HUES6 (cell line): Measurements from ENCODE around the gene TMEM106C.

Source experiments
- H3K27ac ChIP-seq: 2 replicates; pipeline ENCODE4 v1.7.0; 2013; ENCODE audit warnings: low read depth, mild to moderate bottlenecking, low read length, inconsistent platforms
- H3K27me3 ChIP-seq: 2 replicates; pipeline ENCODE4 v1.6.1; 2013; ENCODE audit warnings: low read length; ENCODE audit not compliant: control insufficient read depth, insufficient read depth
- H3K36me3 ChIP-seq: 2 replicates; pipeline ENCODE4 v1.6.1; 2013; ENCODE audit warnings: low read length; ENCODE audit not compliant: control insufficient read depth, insufficient read depth
- H3K4me1 ChIP-seq: 2 replicates; pipeline ENCODE4 v1.6.1; 2013; ENCODE audit warnings: low read length; ENCODE audit not compliant: control insufficient read depth, insufficient read depth
- H3K4me3 ChIP-seq: 2 replicates; pipeline ENCODE4 v1.5.1; 2013; ENCODE audit warnings: low read depth, low read length
- H3K9ac ChIP-seq: one replicate; pipeline ENCODE4 v1.6.1; 2013; ENCODE audit warnings: mild to moderate bottlenecking, low read length
- H3K9me3 ChIP-seq: 2 replicates; pipeline ENCODE4 v1.6.1; 2013; ENCODE audit warnings: low read depth, low read length; ENCODE audit not compliant: control insufficient read depth, insufficient read depth

Gene TMEM106C

DNA sequence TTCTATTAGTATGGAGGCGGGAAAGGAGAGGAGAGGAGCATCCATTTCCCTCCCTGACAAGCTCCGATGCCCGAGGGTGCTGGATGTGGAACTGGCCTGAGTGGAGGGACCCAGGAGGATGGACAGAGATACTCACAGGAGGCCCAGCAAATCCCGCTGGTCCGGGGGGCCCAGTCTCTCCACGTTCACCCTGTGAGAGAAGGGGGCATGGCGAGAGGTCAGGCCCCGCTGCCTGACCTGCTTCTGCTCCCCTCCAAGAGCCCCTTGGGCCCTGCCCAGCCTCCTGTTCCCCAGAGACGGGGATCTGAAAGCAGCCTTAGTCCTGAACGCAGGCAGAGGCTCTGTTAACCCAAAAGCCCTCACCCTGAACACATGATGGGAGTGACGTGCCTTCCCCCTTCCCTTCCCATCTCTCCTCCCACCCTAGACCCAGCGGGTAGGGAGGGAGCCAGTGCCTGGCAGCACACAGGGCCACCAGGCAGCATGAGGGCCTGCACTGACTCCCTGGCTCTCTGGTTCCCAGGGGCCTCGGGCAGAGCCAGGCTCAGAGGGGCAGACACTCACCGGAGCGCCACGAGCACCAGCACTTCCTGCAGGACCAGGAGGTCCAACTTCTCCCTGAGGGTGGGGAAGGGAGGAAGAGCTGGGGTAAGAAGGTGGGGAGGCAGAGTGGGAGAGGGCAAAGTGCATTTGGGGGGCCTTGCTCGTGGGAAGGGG is 17.5 kb downstream of the TMEM106C start:
- Histone ChIP-seq H3K9ac (no peak overlapping the region), H3K4me1 (no peaks in the 10 kb centered on the region), H3K27ac (no peak overlapping the region), H3K27me3 (peaks cover 99% of the 10 kb centered on the region), H3K9me3 (no peaks in the 10 kb centered on the region), H3K36me3 (no peaks in the 10 kb centered on the region), H3K4me3 (no peak overlapping the region)

DNA sequence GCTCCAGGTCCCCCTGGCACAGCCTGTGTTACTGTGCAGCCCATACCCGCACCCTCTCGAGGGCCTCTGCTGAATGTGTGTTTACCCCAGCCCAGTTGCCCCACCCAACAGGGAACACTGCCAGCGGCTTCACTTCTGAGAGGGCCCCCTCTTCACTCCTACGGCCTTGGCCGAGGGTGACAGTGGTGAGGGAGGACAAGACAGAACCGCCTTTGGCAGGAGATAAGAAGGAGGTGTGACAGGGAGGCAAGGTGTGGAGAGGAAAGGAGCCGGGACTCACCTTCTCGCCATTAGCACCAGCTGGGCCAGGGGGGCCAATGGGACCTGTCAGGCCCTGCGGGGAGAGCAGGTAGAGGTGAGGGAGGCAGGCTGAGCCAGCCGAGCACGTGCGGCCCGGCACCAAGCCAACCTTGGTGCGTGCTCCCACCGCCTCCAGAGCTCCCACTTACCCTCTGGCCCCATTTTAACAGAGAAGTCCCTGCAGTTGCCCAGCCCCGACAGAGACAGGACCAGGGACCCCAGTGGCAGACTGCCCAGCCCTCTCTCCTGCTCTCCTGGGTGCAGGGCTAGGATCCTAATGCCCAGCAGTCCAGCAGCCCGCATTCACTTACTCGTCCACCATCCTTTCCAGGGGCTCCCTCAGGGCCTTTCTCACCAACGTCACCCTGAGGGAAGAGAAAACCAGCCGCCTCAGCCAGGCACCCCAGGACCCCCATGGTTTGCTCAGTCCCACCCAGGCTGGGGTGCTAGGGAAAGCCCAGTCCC is 18.3 kb downstream of the TMEM106C start:
- Histone ChIP-seq H3K4me1 (no peaks in the 10 kb centered on the region), H3K27me3 (peaks cover 99% of the 10 kb centered on the region), H3K4me3 (no peak overlapping the region), H3K9me3 (no peaks in the 10 kb centered on the region), H3K36me3 (no peaks in the 10 kb centered on the region), H3K27ac (no peak overlapping the region), H3K9ac (no peak overlapping the region)

DNA sequence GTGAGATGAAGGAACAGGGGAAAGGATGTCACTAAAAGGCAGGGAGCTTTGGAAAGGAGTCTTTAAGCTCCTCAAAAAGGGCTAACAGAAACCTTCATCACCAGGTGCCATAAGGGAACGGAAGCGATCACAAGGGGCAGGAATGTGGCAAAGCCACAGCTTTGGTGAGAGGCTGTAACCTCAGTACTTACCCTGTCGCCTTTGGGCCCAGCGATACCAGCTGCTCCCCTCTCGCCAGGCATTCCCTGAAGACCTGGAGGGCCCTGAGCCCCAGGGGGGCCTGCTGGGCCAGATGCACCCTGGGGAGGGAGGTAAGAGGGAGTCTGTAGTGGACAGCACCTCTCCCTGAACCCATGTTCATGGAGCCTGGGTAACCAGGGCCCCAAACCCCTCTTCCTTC is 18.9 kb downstream of the TMEM106C start:
- peaks cover 99% of the 10 kb centered on the region for H3K27me3 ChIP-seq

DNA sequence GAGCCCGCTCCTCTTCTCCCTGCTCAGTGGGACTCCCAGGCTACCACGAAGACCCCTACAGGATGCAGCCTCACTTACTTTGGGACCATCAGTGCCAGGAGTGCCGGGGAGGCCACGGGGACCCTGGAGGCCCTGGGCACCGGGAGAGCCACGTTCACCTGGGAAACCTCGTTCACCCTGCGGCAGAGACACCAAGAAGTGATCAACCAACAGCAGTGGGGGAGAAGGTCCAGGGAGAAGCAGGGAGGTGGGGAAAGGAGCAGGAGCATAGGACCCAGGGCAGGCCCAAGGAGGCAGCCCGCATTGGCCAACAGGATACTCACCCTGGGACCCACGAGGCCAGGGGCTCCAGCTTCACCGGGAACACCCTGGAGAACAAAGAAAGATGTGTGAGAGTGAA is 19.4 kb downstream of the TMEM106C start:
- H3K4me1 ChIP-seq = no peaks in the 10 kb centered on the region
- H3K9ac ChIP-seq = no peak overlapping the region
- no peaks in the 10 kb centered on the region for H3K9me3 ChIP-seq
- H3K36me3 ChIP-seq = no peaks in the 10 kb centered on the region
- peaks cover 99% of the 10 kb centered on the region for H3K27me3 ChIP-seq
- no peak overlapping the region for H3K4me3 ChIP-seq
- H3K27ac ChIP-seq = no peak overlapping the region

More for the DNA sequence above, 18.9 kb downstream of the TMEM106C start:
- H3K36me3 ChIP-seq = no peaks in the 10 kb centered on the region
- no peak overlapping the region for H3K4me3 ChIP-seq
- H3K4me1 ChIP-seq = no peaks in the 10 kb centered on the region
- H3K9me3 ChIP-seq = no peaks in the 10 kb centered on the region
- H3K9ac ChIP-seq = no peak overlapping the region
- H3K27ac ChIP-seq = no peak overlapping the region

DNA sequence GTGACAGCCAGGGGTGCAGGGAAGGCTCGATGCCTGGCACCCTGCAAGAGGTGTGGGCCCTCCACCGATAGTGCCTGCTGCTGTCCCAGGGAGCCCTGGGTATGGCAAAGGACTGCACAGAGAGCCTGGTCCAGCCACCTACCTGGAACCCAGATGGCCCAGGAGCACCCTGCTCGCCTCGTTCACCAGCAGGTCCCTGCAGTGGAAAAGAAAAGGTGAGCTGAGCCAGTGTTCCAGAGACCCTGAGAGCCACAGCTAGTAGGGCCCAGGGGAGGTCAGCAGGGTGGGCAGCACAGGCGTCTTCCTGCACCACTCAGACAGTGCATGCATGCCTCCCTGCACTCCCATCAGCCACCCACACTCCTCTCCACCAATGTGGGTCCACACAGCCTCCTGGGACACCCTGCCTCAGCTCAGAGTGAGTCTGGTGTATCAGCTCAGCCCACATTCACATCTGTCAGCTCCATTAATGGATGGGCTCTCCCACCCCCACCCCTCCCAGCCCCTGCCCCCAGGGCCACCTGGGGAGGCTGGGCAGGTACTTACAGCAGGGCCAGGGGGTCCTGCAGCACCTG is 20.2 kb downstream of the TMEM106C start:
- H3K9me3 ChIP-seq = no peaks in the 10 kb centered on the region
- no peak overlapping the region for H3K9ac ChIP-seq
- no peaks in the 10 kb centered on the region for H3K36me3 ChIP-seq
- no peak overlapping the region for H3K4me3 ChIP-seq
- peaks cover 99% of the 10 kb centered on the region for H3K27me3 ChIP-seq
- H3K4me1 ChIP-seq = peaks cover 2% of the 10 kb centered on the region; the same call in 1 of the 2 replicates
- no peak overlapping the region for H3K27ac ChIP-seq

DNA sequence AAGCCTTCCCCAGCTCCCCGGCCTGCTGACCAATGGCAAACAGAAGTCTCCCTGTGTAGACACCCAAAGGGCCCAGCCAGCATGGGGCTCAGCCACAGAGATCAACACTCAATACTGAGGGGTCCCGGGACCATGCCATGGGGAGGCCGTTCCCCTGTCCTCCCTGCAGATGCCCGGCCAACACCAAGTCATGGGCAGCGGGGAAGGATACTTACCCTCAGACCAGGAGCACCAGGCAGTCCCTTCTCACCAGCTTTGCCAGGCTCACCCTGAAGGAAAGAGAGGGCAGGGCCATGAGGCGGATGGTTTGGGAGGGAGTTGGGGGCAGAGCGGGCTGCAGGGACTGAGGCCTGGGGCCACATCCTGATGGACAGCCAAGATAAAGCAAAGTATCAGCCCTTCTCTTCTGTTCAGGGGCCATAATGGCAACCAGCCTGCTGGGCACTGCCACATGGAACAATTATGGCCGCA is 21.0 kb downstream of the TMEM106C start:
- no peaks in the 10 kb centered on the region for H3K9me3 ChIP-seq
- no peak overlapping the region for H3K27ac ChIP-seq
- no peaks in the 10 kb centered on the region for H3K36me3 ChIP-seq
- peaks cover 99% of the 10 kb centered on the region for H3K27me3 ChIP-seq
- H3K4me3 ChIP-seq = no peak overlapping the region
- H3K4me1 ChIP-seq = peaks cover 3% of the 10 kb centered on the region; the same call in 1 of the 2 replicates
- H3K9ac ChIP-seq = no peak overlapping the region

DNA sequence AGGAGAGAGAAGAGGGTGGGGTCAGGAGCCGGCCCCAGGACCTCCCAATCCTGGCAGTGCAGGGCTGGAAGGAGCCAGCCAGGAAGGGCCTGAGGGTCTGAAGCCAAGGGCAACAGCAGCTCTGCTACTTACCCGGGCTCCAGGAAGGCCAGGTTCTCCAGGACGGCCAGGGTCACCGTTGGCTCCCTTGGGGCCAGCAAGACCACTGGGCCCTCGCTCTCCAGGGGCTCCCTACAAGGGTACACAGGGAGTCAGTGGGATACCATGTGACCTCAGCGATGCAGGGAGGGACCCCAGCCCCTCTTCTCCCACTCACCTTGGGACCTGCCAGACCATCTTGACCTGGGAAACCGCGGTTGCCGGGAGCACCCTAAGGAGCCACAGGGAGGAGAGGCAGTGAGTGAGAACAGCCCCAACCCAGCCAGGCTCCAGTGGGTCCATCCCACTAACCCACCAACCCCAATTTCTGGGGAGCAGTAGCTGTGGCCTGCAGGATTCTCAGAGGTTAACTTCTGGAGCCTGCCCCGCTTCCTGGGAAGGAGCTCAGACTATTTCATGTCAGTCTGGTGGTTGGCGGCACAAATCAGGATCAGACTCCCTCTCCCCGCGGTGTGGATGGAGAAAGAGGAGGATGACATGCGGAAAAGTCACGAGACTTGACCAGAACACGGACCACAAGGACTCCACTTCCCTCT is 22.3 kb downstream of the TMEM106C start:
- no peak overlapping the region for H3K27ac ChIP-seq
- peaks cover 100% of the 10 kb centered on the region for H3K27me3 ChIP-seq
- no peak overlapping the region for H3K9ac ChIP-seq
- H3K4me1 ChIP-seq = peaks cover 3% of the 10 kb centered on the region; the same call in 1 of the 2 replicates
- no peaks in the 10 kb centered on the region for H3K9me3 ChIP-seq
- H3K36me3 ChIP-seq = no peaks in the 10 kb centered on the region
- H3K4me3 ChIP-seq = no peak overlapping the region

DNA sequence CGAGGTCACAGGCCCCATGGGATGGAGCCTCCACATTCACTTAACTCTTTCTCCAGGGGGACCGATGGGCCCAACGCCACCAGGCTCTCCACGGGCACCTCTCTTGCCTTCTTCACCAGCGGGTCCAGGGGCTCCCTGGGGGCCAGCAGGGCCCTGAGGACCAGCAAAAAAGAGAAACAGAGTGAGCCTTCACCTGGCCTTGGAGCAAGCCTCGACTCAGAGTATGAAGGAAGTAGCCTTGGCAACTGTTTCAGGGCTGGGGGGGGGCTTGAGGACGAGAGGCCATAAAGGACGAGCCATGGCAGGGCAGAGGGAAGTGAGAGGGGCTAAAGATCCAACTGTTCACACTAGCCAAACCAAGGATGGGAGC is 22.9 kb downstream of the TMEM106C start:
- peaks cover 100% of the 10 kb centered on the region for H3K27me3 ChIP-seq
- no peaks in the 10 kb centered on the region for H3K9me3 ChIP-seq
- peaks cover 3% of the 10 kb centered on the region; the same call in 1 of the 2 replicates for H3K4me1 ChIP-seq
- no peaks in the 10 kb centered on the region for H3K36me3 ChIP-seq
- H3K9ac ChIP-seq = no peak overlapping the region
- no peak overlapping the region for H3K27ac ChIP-seq
- no peak overlapping the region for H3K4me3 ChIP-seq

DNA sequence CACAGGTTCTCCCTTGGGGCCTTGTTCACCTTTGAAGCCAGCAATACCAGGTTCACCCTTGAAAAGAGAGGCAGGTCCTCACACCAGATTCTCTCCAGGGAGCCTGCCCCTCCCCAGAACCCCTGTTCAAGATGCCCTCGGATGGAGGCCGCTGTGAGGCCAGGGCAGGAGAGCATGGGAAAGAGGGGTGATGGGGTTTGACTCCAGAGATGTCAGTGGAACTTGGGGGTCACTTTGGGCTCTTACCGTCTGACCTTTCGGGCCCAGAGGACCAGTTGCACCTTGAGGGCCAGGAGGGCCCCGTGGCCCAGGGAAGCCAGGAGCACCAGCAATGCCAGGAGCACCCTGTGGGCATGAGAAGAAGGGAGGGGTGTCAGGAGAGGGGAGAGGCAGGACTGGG is 23.4 kb downstream of the TMEM106C start:
- Histone ChIP-seq H3K36me3 (no peaks in the 10 kb centered on the region), H3K4me1 (peaks cover 3% of the 10 kb centered on the region; the same call in 1 of the 2 replicates), H3K9me3 (no peaks in the 10 kb centered on the region), H3K4me3 (no peak overlapping the region), H3K27ac (no peak overlapping the region), H3K9ac (no peak overlapping the region), H3K27me3 (peaks cover 100% of the 10 kb centered on the region)

DNA sequence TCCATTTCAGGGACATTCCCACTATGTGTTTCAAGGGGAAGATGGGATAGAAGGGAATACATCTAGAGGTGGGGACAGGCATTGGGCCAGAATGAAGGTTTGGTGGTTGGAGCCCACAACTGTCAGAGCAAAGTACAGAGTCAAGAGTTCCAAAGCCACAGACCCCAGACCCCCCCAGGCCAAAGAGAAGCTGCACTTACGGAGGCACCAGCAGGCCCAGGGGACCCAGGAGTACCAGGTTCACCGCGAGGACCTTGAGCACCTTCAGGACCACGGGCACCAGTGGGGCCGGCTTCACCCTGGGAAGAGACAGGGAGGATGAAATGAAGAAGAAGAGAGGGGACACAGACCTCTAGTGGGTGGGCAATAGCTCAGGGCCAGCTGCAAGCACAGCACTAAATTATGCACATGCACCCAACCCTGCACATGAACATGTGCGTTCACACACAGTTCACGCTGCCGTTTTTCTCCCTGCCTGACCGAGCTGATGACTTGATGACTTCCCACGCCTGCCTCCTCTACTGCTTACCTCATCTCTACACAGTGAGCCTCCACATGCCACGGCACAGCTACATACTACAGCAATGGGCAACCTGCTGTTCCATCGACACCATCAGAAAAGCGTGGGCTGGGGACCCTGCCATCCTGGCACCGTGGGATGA is 24.1 kb downstream of the TMEM106C start:
- Histone ChIP-seq H3K27ac (no peak overlapping the region), H3K27me3 (peaks cover 100% of the 10 kb centered on the region), H3K4me3 (no peak overlapping the region), H3K9me3 (no peaks in the 10 kb centered on the region), H3K9ac (no peak overlapping the region), H3K36me3 (no peaks in the 10 kb centered on the region), H3K4me1 (peaks cover 3% of the 10 kb centered on the region; the same call in 1 of the 2 replicates)
